Transverse colon (tissue), 4 donors: ENCODE data around the gene CNTNAP2. TPM values are rescaled to one million over a fixed set of nuclear protein-coding genes. Genes with fewer than 3 reads are reported as not detected.

Experiments used
- DNase-seq: peaks from one replicate; pipeline ENCODE4 v3.0.0-alpha.2; 2019
- H3K27ac ChIP-seq, 4 donors: fragments of 200-600 bp; sonication (generic); 2 replicates each; pipeline ENCODE4 v1.5.1; 2016 to 2018; ENCODE audit warnings: inconsistent platforms in 4 of 4
- H3K27me3 ChIP-seq: fragments of 200-600 bp; sonication (generic); 2 replicates; pipeline ENCODE4 v1.5.1; 2017; ENCODE audit warnings: inconsistent platforms
- H3K36me3 ChIP-seq, 4 donors: fragments of 200-600 bp; sonication (generic); 2 replicates each; pipeline ENCODE4 v1.5.1; 2017 to 2019; ENCODE audit warnings: inconsistent platforms in 4 of 4
- H3K4me1 ChIP-seq, 4 donors: fragments of 200-600 bp; sonication (generic); 2 replicates each; pipeline ENCODE4 v1.5.1; 2017 to 2020; ENCODE audit warnings: inconsistent platforms in 4 of 4
- H3K4me3 ChIP-seq, 4 donors: fragments of 200-600 bp; sonication (generic); 1 replicate in 1 of 4; 2 replicates in 3 of 4; pipeline versions ENCODE4 v1.5.1 to v1.6.1; 2017 to 2019; ENCODE audit warnings: inconsistent platforms in 4 of 4
- H3K9me3 ChIP-seq, 2 donors: fragments of 200-600 bp; sonication (generic); 2 replicates each; pipeline ENCODE4 v1.5.1; 2017 to 2019; ENCODE audit warnings: inconsistent platforms in 2 of 2
- EP300 ChIP-seq: sonication (generic); formaldehyde crosslinking; IDR thresholded peaks from one replicate; pipeline ENCODE4 v1.6.1; 2017; ENCODE audit warnings: antibody characterized with exemption, low read depth
- POLR2A ChIP-seq: fragments of 450-650 bp; IDR thresholded peaks from one replicate; pipeline ENCODE4 v1.6.1; 2016; ENCODE audit warnings: antibody characterized with exemption, mild to moderate bottlenecking, moderate library complexity
- POLR2AphosphoS5 ChIP-seq, 3 donors: sonication (generic); formaldehyde crosslinking; IDR thresholded peaks; one replicate each; pipeline ENCODE4 v1.6.1; 2016; ENCODE audit warnings: antibody characterized with exemption in 3 of 3
- WGBS, 2 donors: methylation state at CpG; one replicate each; pipeline ENCODE4 v1.1.5; 2018; ENCODE audit warnings: low coverage in 1 of 2; 5-methylcytosine and 5-hydroxymethylcytosine counted together
- in situ Hi-C, 4 donors: fragments of 200-750 bp; cut with MboI; loops; one replicate each; pipeline versions ENCODE4 v1.15.0 to v1.15.1; 2017; ENCODE audit warnings: low sequenced_read_pairs in 3 of 4, low pct_ligation_motif_present in 1 of 4, low pct_unique_long_range_greater_than_20kb in 1 of 4
- intact Hi-C: fragments of 100-400 bp; cut with DNase I; formaldehyde crosslinking; loops from one replicate; pipeline ENCODE4 v1.15.1; 2023; ENCODE audit warnings: low total_unique reads
- total RNA-seq, 4 donors: library from RNA; depleted of rRNA; stranded (reverse); fragments of >200 nt; gene quantifications; one replicate each; pipeline ENCODE4 v1.1.0, GENCODE V29; 2016
- TF ChIP-seq, protein P1 (sequence below), 5 experiments: fragments of 200-600 bp in 3 of 5; fragments of 450-650 bp in 2 of 5; sonication (generic) in 3 of 5; IDR thresholded peaks; 1 replicate in 2 of 5; 2 replicates in 3 of 5; pipeline ENCODE4 v1.5.1; 2016 to 2017; ENCODE audit warnings: antibody characterized with exemption in 5 of 5, inconsistent platforms in 3 of 5, mild to moderate bottlenecking in 2 of 5, moderate library complexity in 1 of 5

The CNTNAP2 gene
- total RNA-seq, 4 donors from 2014 or later = 0.60 to 2.9 (median 2.4) TPM

GRCh38 chr7:147771344-147771743 is 1654.7 kb downstream of the CNTNAP2 start:
- Histone ChIP-seq H3K4me1 (no peaks in the 10 kb centered on the region), H3K27me3 (no peaks in the 10 kb centered on the region), H3K9me3 (no peaks in the 10 kb centered on the region), H3K36me3 (no peaks in the 10 kb centered on the region), H3K4me3 (no peak overlapping the region), H3K27ac (no peak overlapping the region)
- in situ Hi-C loops = no loop called here
- intact Hi-C loops = no loop called here
- TF ChIP-seq POLR2AphosphoS5 (IDR thresholded peaks at IDR 0.05) (no peak), POLR2A (no peak), EP300 (no peak)
- TF ChIP-seq, protein P1, sequence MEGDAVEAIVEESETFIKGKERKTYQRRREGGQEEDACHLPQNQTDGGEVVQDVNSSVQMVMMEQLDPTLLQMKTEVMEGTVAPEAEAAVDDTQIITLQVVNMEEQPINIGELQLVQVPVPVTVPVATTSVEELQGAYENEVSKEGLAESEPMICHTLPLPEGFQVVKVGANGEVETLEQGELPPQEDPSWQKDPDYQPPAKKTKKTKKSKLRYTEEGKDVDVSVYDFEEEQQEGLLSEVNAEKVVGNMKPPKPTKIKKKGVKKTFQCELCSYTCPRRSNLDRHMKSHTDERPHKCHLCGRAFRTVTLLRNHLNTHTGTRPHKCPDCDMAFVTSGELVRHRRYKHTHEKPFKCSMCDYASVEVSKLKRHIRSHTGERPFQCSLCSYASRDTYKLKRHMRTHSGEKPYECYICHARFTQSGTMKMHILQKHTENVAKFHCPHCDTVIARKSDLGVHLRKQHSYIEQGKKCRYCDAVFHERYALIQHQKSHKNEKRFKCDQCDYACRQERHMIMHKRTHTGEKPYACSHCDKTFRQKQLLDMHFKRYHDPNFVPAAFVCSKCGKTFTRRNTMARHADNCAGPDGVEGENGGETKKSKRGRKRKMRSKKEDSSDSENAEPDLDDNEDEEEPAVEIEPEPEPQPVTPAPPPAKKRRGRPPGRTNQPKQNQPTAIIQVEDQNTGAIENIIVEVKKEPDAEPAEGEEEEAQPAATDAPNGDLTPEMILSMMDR (IDR thresholded peaks at IDR 0.05) = no peak
- WGBS, 2 donors = 59 to 90% methylated on average over 3 of the region's 3 CpGs
- DNase-seq = no peak

GRCh38 chr7:147774461-147774860 is 1657.9 kb downstream of the CNTNAP2 start:
- no peak for DNase-seq
- in situ Hi-C loops = no loop called here
- intact Hi-C loops = no loop called here
- no peaks in the 10 kb centered on the region for H3K4me1 ChIP-seq
- H3K27ac ChIP-seq = no peak overlapping the region
- WGBS, 2 donors = 67 to 88% methylated on average over 1 to 2 of the region's 2 CpGs
- no peaks in the 10 kb centered on the region for H3K27me3 ChIP-seq
- TF ChIP-seq POLR2A (no peak), EP300 (no peak), POLR2AphosphoS5 (IDR thresholded peaks at IDR 0.05) (no peak)
- TF ChIP-seq, protein P1 (IDR thresholded peaks at IDR 0.05) = no peak
- no peak overlapping the region for H3K4me3 ChIP-seq
- no peaks in the 10 kb centered on the region for H3K36me3 ChIP-seq
- H3K9me3 ChIP-seq = no peaks in the 10 kb centered on the region

GRCh38 chr7:147775516-147776284 is 1659.1 kb downstream of the CNTNAP2 start:
- intact Hi-C loops (no loop called here), in situ Hi-C loops (no loop called here)
- no peak overlapping the region for H3K27ac ChIP-seq
- TF ChIP-seq POLR2AphosphoS5 (IDR thresholded peaks at IDR 0.05) = no peak
- TF ChIP-seq POLR2A = no peak
- TF ChIP-seq, protein P1 (IDR thresholded peaks at IDR 0.05) = no peak
- TF ChIP-seq EP300 = no peak
- no peaks in the 10 kb centered on the region for H3K9me3 ChIP-seq
- H3K4me3 ChIP-seq = no peak overlapping the region
- no peak for DNase-seq
- H3K27me3 ChIP-seq = no peaks in the 10 kb centered on the region
- no peaks in the 10 kb centered on the region for H3K4me1 ChIP-seq
- 13 to 48% methylated on average over 1 of the region's 1 CpG for WGBS, 2 donors
- H3K36me3 ChIP-seq = no peaks in the 10 kb centered on the region

DNA sequence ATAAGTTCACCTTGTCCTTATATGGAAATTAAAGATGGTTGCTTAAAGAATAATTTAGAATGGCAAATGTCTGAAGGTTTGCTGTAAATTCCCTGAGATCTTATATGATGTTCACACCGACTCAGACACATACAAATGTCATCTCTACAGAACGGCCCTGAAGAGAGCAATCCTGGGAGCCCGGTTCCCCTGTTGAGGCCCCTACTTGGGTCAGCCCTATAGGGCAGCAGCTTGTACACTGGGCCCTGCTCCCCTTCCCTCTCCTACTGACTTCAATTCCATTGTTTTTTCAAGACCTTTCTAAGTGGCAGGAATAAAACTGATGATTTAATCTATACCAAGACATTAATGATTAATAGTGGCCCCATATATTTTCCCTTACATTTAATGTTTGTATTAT is 1660.7 kb downstream of the CNTNAP2 start:
- WGBS, 2 donors = 71 to 74% methylated on average over 1 to 3 of the region's 3 CpGs
- TF ChIP-seq, protein P1 (IDR thresholded peaks at IDR 0.05) = no peak
- TF ChIP-seq POLR2A (no peak), POLR2AphosphoS5 (IDR thresholded peaks at IDR 0.05) (no peak), EP300 (no peak)
- Histone ChIP-seq H3K4me1 (no peaks in the 10 kb centered on the region), H3K36me3 (no peaks in the 10 kb centered on the region), H3K4me3 (no peak overlapping the region), H3K27ac (no peak overlapping the region), H3K9me3 (no peaks in the 10 kb centered on the region), H3K27me3 (no peaks in the 10 kb centered on the region)
- intact Hi-C loops = no loop called here
- DNase-seq = no peak
- in situ Hi-C loops = no loop called here
